Lower leg skin (tissue), 4 donors: ENCODE measurements around the gene RPL3. TPM values are rescaled to one million over a fixed set of nuclear protein-coding genes. Genes with fewer than 3 reads are reported as not detected.
A peak's percentile ranks its signal among the peaks of the same experiment; 100 is the strongest.

Experiments
- DNase-seq, 2 donors: peaks; one replicate each; pipeline ENCODE4 v3.0.0-alpha.2; 2019; ENCODE audit warnings: low spot score in 2 of 2
- H3K4me3 ChIP-seq: fragments of 200-600 bp; sonication (generic); 2 replicates; pipeline ENCODE4 v1.5.1; 2017; ENCODE audit warnings: mild to moderate bottlenecking, low read depth; ENCODE audit not compliant: poor library complexity, severe bottlenecking
- POLR2A ChIP-seq, 2 donors: fragments of 450-650 bp; IDR thresholded peaks; one replicate each; pipeline ENCODE4 v1.6.1; 2016 to 2017; ENCODE audit warnings: antibody characterized with exemption in 2 of 2, mild to moderate bottlenecking in 1 of 2, moderate library complexity in 1 of 2
- WGBS, 2 donors: methylation state at CpG; one replicate each; pipeline ENCODE4 v1.1.5; 2018; 5-methylcytosine and 5-hydroxymethylcytosine counted together
- intact Hi-C: fragments of 100-400 bp; cut with DNase I; formaldehyde crosslinking; loops from one replicate; pipeline ENCODE4 v1.15.0; 2023; ENCODE audit warnings: low total_unique reads
- total RNA-seq, 4 donors: library from RNA; depleted of rRNA; stranded (reverse); fragments of >200 nt; gene quantifications; one replicate each; pipeline ENCODE4 v1.1.0, GENCODE V29; 2016
- TF ChIP-seq, protein P1 (sequence below), 3 donors: fragments of 450-650 bp; IDR thresholded peaks; one replicate each; pipeline ENCODE4 v1.5.1; 2016; ENCODE audit warnings: antibody characterized with exemption in 3 of 3, mild to moderate bottlenecking in 3 of 3, moderate library complexity in 2 of 3

The RPL3 gene
- total RNA-seq, 4 donors from 2014 or later, result 2,414 to 3,362 (median 2,993) TPM

DNA sequence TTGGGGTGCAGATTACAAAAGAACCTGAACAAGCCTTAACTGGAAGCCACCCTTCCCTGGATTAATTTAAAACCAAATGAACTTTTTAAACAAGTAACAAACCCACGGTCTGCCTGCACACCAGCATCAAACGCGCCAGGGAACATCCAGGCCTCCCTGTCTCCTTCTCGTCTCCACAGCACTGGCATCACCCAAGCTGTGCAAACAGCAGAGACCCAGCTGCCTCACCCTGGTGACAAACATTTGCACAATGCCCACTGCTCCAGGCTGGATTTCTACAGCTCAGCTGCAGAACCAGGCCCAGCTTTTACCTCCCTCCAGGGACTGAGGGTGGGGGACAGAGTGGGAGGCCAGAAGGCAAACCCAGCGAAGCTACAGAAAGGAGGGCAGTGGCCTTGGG, 7.0 kb downstream of the RPL3 start:
- no peak overlapping the region for H3K4me3 ChIP-seq
- WGBS, 2 donors, result 60 to 66% methylated on average over 5 of the region's 5 CpGs
- intact Hi-C loops, result loop anchor here (2.0 to 10.0 kb wide), 3 partner anchors 70 to 212 kb away; partner anchors contain the start of genes ATF4 and PDGFB
- TF ChIP-seq, protein P1, sequence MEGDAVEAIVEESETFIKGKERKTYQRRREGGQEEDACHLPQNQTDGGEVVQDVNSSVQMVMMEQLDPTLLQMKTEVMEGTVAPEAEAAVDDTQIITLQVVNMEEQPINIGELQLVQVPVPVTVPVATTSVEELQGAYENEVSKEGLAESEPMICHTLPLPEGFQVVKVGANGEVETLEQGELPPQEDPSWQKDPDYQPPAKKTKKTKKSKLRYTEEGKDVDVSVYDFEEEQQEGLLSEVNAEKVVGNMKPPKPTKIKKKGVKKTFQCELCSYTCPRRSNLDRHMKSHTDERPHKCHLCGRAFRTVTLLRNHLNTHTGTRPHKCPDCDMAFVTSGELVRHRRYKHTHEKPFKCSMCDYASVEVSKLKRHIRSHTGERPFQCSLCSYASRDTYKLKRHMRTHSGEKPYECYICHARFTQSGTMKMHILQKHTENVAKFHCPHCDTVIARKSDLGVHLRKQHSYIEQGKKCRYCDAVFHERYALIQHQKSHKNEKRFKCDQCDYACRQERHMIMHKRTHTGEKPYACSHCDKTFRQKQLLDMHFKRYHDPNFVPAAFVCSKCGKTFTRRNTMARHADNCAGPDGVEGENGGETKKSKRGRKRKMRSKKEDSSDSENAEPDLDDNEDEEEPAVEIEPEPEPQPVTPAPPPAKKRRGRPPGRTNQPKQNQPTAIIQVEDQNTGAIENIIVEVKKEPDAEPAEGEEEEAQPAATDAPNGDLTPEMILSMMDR (IDR thresholded peaks at IDR 0.05), result no peak
- TF ChIP-seq POLR2A (IDR thresholded peaks at IDR 0.05), result no peak
- DNase-seq, result no peak

DNA sequence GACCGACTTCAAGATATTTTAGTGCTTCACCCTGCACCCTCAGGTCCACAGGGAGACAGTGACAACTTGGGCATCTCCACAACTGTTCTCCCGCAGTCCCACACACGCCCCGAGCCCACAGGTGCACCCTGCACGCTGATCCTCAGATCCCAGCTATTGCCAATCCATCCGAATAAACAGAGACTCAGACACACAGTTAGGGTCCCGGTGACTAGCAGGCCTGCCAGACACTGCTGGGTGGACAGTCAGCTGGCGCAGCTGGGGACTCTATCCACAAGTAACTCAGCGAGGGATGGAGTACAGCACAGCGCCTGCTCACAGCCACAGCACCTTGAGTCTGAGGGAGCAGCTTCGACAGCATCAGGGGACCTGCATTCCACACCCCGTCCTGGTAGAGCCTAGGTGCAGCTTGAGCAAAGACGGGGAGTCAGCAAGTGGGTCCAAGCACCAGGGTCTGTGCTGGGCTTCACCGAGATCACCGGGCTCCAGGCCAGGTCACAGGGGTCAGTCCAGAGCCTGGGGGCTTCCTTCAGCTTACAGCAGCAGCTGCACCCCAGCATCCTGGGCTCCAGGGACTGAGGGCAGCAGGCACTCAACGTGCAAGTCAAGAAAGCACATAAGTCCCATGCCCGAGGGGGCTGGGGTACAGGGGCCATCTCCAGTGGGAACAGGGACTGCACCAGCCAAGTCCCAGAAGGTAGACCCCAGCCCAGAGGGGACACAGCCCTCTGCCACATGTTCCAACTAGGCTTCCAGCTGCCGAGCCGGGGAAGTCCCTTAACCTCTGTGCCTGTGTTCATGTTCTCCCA, 7.6 kb downstream of the RPL3 start:
- no peak for DNase-seq

DNA sequence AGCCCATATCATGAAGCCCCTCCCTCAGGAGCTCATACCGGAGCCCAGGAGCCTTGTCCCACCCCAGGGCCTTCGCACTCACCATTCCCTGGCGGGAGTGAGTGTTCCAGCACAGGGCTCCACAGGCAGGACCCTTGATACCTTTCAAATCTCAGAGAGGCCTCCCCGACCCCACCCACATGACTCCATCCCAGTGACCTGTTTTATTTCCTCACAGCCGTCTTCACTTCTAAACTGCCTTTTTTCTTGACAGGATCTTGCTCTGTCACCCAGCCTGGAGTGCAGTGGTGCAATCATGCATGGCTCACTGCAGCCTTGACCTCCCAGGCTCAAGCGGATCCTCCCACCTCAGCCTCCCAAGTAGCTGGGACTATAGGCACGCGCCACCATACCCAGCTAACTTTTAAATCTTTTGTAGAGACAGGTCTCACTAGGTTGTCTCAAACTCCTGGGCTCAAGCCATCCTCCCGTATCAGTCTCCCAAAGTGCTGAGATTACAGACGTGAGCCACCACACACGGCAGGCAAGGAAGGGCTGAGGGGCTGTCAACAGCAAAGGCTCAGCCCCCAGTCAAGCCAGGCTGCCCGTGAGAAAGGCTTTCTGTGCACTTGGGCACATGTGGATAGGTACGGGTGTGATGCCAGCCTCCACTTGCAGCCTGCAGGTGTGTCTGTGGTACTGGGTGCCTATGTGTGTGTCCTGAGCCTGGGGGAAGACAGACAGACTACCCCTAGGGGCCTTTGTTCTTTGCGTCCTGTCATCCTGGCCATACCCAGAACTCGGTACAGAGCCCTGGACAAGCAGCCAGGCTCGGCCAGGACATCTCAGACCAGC, 9.3 kb downstream of the RPL3 start:
- no peak for DNase-seq
- no peak overlapping the region for H3K4me3 ChIP-seq
- no peak for TF ChIP-seq POLR2A (IDR thresholded peaks at IDR 0.05)
- TF ChIP-seq, protein P1 (IDR thresholded peaks at IDR 0.05), result no peak
- intact Hi-C loops, result loop anchor here (5.0 to 10.0 kb wide), 2 partner anchors 68 to 215 kb away; partner anchors contain the start of genes ATF4 and PDGFB
- WGBS, 2 donors, result 67 to 76% methylated on average over 15 to 16 of the region's 16 CpGs

More for the DNA sequence above, 7.6 kb downstream of the RPL3 start:
- 83 to 85% methylated on average over 19 of the region's 19 CpGs for WGBS, 2 donors
- intact Hi-C loops, result loop anchor here (2.0 to 10.0 kb wide), 3 partner anchors 69 to 213 kb away; partner anchors contain the start of genes ATF4 and PDGFB
- H3K4me3 ChIP-seq, result no peak overlapping the region
- TF ChIP-seq POLR2A (IDR thresholded peaks at IDR 0.05), result no peak
- TF ChIP-seq, protein P1 (IDR thresholded peaks at IDR 0.05), result no peak

DNA sequence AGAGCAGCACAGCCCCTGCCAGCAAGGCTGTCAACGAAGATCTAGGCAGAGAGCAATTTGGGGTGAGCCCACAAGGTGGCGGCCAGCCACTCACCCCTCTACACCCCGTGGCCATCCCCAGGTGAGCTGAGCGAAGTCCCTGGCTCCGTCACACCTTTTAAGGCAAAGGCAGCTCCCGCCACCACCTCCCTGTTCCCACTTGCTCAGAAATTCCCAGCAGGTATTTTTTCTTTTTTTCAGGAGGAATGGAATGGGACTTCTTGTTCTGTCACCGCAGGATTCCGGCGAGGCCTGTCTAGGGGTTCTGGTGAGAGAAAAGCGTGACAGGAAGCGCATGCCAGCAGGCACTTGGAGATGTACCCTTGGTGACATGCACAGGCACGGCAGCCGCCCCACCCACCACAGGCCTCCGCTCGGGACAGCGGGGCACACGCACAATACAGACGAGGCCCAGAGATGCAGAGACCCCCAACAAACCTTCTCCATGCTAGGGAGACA, 10.0 kb downstream of the RPL3 start:
- TF ChIP-seq, protein P1 (IDR thresholded peaks at IDR 0.05), result no peak
- TF ChIP-seq POLR2A (IDR thresholded peaks at IDR 0.05), result no peak
- DNase-seq, result no peak
- no peak overlapping the region for H3K4me3 ChIP-seq
- intact Hi-C loops, result no loop called here
- 47% methylated on average over 18 of the region's 18 CpGs for WGBS, 2 donors

DNA sequence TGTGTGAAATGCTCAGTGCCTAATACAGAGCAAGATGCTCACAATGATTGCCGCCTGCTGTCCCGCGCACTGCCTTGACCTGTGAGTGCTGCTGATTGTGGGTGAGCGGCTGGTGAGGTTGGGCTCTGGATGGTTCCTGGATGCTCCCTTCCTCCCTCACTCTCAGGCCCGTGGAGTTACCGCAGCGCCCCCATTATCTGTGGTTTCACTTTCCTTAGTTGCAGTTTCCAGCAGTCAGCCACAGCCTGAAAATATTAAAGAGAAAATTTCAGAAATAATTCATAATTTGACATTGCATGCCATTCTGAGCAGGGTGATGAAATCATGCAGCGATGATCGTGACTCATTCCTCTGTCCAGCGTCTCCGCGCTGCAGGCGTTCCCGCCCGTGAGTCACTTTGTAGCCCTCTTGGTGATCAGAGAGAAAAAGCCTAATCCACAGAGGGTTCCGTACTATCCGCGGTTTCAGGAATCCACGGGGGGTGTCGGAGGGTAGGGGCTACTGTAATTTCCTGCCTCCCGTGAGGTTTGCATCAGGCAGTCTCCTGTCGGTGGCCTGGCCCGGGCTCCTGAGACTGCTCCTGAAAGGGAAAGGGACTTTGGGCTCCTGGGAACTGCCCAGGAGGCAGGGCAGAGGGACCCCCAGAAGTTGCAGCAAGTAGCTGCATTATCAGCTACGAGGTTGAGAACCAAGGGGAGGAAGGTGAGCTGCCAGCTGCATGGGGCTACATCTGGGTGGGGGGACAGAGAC, 10.6 kb downstream of the RPL3 start:
- H3K4me3 ChIP-seq, result no peak overlapping the region
- intact Hi-C loops, result no loop called here
- 2 to 12% methylated on average over 24 of the region's 24 CpGs for WGBS, 2 donors
- TF ChIP-seq, protein P1 (IDR thresholded peaks at IDR 0.05), result no peak
- no peak for TF ChIP-seq POLR2A (IDR thresholded peaks at IDR 0.05)
- peak; percentile 82 to 96 for DNase-seq
